ENCODE data around the gene CELSR1.

Gene CELSR1

GRCh38 chr22:46392137-46392844 lies 145.1 kb downstream of the CELSR1 start:
- no peak for DNase-seq

DNA sequence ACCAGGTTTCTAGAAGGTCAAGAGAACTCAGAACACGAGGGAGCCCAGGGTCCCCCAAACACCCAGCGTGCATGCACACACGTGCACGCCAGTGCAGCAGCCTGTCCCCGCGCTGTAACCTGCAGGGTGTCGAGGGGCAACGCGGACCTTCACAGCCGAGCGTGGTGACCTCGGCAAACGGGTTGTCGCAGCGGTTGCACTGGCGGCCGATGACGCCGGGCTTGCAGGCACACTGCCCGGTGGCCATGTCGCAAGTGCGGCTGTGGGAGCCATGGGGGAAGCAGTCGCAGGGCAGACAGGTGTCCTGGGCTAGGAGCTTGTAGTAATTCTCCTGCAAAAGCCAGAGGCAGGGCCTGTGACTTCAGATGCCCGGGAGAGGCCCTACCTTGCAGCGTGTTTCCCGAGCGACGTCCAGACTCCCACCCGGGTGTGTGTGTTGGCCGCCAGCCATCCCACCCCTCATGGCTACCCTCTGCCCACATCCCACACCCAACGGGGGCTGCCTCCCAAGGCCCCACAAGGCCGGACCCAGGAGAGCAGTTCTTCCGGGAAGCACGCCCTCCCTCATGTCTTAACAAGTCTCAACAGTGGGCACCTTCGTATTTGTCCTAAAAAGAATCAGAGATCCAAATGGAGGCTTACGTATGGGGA lies 145.8 kb downstream of the CELSR1 start:
- no peak for DNase-seq

- DNase-seq = no peak
These were observed 146.6 kb downstream of the CELSR1 start for GRCh38 chr22:46390652-46391301.

GRCh38 chr22:46390105-46390651 lies 147.2 kb downstream of the CELSR1 start:
- no peak for DNase-seq

- no peak for DNase-seq
These were observed 148.3 kb downstream of the CELSR1 start for GRCh38 chr22:46389081-46389480.

GRCh38 chr22:46388647-46389046 lies 148.8 kb downstream of the CELSR1 start:
- DNase-seq = no peak

DNA sequence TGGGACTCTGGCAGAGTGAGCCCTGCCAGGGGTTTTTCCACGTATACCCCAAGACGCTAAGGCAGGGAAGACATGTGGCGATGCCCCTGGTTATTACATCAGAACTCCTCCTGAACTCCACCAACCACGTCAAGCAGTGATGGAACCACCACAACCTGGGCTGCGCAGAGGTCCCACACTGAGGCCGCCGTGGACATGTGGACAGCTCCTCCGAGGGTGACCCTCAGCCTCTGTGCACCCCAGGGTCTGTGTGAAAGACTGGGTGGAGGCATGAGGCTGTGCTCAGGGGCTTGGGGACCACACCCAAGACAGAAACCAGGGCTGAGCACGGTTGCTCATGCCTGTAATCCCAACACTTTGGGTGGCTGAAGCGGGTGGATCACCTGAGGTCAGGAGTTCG lies 149.7 kb downstream of the CELSR1 start:
- DNase-seq = no peak

DNA sequence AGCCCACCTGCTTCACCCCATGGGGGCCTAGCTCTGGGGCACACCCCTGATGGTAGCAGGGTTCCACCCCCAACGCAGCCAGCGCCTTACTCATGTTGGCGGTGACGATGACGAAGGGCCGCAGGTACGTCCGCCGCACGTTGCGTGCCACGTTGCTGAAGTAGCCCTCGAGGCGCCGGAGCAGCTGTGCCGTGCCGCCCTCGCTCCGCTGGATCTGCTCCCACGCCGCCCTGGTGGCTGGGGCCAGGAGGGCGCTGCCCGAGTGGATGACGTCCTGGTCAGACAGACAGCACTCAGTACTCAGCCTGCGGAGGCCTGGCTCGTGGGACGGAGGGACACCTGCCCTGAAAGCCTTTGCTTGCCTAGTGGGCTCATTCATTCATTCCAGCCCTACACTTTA lies 151.1 kb downstream of the CELSR1 start:
- DNase-seq = no peak

- DNase-seq = no peak
These were observed 154.9 kb downstream of the CELSR1 start for GRCh38 chr22:46382524-46382923.

DNA sequence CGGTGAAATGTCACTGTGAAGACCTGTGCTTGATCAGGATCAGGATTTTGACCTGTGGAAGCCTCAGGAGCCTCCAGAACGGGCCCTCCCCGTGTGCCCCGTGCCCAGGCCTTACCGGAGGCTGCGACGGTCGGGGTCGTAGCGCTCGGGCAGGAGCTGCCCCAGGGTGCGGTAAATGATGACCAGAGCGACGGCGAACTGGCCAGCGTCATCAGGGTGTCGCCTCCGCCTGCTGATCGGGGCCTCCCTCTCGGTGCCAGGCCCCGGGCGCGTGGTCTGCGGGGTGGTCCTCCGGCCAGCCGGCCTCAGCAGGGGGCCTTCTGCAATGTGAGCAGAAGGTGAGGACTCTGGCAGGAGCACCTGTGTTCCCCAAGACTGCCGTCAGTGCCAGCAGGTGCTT lies 155.7 kb downstream of the CELSR1 start:
- no peak for DNase-seq

DNA sequence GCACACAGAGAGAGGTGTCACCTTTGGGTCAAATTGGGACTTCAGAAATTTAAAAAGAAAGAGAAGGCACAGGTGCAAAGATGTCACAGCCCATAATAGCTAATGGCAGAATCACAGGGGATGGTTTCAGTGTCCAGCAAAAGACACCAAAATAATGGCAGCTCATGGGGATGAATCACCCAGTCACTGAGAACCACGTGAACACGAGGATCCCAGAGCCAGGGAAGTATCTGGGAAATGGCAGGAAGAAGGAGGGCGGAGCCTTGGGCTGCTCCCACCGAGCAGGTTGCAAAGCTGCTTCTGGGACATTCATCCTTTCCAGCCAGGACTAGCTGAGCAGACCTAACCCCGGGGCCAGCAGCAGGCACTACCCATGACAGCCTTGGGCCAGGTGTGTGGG lies 156.3 kb downstream of the CELSR1 start:
- DNase-seq = no peak

DNA sequence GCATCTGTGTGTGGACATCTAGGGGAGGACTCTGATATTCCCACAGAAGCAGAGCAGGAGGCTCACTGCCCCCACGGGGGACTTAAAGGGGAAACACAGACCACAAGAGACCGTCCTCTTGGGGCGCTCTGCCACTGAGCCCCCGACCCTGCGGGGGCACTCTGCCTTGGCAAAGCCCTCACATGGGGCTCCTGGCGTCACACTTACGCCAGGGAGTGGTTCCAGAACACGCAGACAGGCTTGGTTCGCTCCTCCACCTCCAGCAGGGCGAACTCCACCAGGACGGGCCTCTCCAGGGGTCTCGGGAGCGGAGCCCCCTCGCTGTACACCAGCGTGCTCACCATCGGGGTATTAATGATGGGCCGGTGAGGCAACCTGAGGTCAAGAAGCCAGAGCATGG lies 156.8 kb downstream of the CELSR1 start:
- no peak for DNase-seq

DNA sequence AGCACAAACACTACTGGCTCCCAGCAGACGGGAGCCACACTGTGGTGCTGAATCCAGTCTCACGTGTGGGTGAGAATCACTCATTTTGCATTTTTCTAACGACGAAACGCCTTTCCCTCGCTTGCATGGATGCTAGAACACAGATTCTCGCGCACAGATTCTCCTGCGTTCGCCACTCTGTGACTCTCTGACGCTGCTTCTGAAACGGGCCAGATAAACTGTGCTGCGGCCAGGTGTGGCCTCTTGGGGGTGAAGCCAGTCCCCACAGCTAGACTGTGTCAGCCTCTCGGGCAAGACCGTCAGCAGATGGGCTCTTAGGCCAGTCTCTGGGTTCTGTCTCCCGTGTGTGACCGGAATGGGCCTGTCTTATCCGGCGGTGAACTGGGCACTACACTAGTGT lies 157.4 kb downstream of the CELSR1 start:
- DNase-seq = no peak

- no peak for DNase-seq
These were observed 158.1 kb downstream of the CELSR1 start for GRCh38 chr22:46379066-46379930.

- no peak for DNase-seq
These were observed 158.9 kb downstream of the CELSR1 start for GRCh38 chr22:46378426-46379065.

- DNase-seq = no peak
These were observed 159.6 kb downstream of the CELSR1 start for GRCh38 chr22:46377525-46378425.

GRCh38 chr22:46376908-46377524 lies 160.4 kb downstream of the CELSR1 start:
- no peak for DNase-seq

DNA sequence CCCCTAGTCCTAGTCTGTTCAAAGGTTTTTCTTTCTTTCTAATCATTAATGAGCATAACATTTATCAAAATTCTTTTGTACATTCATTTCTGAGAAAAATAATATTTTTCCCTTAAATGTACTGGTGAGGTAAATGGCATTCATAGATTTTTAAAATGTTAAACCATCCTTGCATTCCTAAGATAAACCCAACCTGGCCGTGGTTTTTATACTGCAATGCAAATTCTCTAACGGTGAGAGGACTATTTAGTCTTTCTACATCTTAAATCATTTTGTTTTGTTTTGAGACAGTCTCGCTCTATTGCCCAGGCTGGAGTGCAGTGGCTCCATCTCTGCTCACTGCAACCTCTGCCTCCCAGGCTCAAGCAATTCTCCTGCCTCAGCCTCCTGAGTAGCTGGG lies 161.3 kb downstream of the CELSR1 start:
- DNase-seq = no peak

DNA sequence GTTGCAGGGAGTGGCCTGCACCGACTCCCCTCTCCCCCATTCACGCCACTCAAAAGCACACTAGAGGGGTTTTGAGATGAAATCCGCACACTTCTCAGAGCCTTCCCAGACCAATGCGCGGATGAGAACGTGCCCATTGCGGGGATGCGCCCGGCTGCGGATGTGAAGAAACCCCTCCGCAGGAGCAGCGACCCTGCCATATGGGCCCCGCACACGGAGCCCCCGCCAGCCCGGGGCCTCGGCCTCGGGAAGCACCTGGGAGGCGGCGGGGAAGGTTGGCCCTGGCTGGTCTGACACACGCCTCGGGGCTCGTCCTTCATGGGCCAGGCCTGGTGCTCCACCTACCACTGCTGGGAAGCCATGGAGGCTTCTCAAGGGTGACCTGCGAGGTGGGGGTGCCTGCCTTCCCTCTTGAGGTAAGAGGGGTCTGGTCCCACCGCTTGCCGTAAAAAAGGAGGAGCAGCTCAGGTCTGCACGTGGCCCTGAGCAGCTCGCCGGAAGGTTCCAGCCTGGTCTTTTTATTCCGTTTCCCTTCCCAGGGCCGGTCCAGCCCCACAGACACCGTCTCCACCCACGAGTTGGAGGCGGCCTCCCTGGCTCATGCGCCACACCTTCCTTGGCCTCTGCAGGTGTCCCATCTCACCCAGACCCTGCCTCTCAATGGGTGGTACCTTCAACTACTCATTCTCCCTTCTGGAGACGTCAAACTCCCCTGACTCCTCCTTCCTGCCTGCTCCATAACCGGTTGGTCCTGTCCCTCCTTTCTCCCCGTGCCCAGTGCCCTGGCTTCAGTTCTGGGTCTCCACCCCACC lies 162.6 kb downstream of the CELSR1 start:
- no peak for DNase-seq
